ENCODE results near the gene CAMTA2. TPM values are rescaled to one million over a fixed set of nuclear protein-coding genes. Genes with fewer than 3 reads are reported as not detected.

Gene CAMTA2
- total RNA-seq, 1 experiment from 2014 or later, result 51.1 TPM

DNA sequence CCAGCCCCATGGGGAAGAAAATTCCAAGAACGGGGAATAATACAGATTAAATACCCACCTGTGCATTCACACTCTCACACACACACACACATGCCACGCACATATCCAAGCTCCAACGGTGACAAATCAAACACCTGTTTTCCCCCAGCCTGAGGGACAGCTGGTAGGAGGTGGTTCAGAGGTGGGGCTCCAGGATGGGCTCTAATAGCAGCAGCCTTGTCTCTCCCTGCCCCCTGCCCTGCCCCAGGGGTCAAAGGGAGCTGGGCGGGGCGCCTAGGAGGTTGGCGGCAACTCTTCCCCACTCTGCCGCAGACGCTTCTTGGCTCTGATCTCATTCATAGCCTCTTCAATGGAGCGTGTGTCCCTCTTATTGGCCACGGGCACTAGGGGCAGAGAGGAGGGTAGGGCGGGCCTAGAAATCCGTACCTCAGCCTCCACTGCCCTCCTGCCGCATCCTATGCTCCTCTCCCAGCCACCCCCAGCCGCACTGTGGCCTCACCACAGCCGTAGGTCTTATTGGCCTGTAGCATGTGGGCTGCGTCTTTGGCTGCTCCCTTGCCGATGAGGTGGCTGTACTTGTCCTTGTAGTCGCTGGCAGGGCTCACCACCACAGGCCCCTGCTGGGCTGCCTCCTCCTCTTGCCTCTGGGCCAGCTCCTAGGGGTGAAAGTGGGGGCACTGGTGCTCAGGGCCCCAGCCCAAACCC, 28.1 kb downstream of the CAMTA2 start:
- no peaks in the 10 kb centered on the region for H3K79me2 ChIP-seq (ENCODE audit: low read depth)
- no peak overlapping the region for H3K27ac ChIP-seq
- H3K27me3 ChIP-seq (ENCODE audit: insufficient read depth, low read depth), result no peaks in the 10 kb centered on the region
- no peaks in the 10 kb centered on the region for H4K20me1 ChIP-seq (ENCODE audit: insufficient read depth)
- DNase-seq, result no peak
- H3K4me2 ChIP-seq, result no peak overlapping the region
- no peaks in the 10 kb centered on the region for H3K4me1 ChIP-seq (replicated peaks; ENCODE audit: insufficient read depth)
- H3F3A ChIP-seq (ENCODE audit: insufficient read depth, low read depth), result peaks cover 16% of the 10 kb centered on the region; the same call in 1 of the 2 replicates
- no peaks in the 10 kb centered on the region for H3K9me3 ChIP-seq (ENCODE audit: insufficient read depth, low read depth)
- H3K9me2 ChIP-seq (ENCODE audit: insufficient read depth), result no peaks in the 10 kb centered on the region
- H3K36me3 ChIP-seq (ENCODE audit: low read depth), result no peaks in the 10 kb centered on the region
- no peak for TF ChIP-seq EZH2 (IDR thresholded peaks at IDR 0.05; ENCODE audit: low read depth)
- TF ChIP-seq, protein P1, sequence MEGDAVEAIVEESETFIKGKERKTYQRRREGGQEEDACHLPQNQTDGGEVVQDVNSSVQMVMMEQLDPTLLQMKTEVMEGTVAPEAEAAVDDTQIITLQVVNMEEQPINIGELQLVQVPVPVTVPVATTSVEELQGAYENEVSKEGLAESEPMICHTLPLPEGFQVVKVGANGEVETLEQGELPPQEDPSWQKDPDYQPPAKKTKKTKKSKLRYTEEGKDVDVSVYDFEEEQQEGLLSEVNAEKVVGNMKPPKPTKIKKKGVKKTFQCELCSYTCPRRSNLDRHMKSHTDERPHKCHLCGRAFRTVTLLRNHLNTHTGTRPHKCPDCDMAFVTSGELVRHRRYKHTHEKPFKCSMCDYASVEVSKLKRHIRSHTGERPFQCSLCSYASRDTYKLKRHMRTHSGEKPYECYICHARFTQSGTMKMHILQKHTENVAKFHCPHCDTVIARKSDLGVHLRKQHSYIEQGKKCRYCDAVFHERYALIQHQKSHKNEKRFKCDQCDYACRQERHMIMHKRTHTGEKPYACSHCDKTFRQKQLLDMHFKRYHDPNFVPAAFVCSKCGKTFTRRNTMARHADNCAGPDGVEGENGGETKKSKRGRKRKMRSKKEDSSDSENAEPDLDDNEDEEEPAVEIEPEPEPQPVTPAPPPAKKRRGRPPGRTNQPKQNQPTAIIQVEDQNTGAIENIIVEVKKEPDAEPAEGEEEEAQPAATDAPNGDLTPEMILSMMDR (conservative IDR thresholded peaks at IDR 0.05), result no peak
- intact Hi-C loops (cut with micrococcal nuclease; ENCODE audit: unreplicated experiment), result no loop called here
- ChIA-PET POLR2A (ENCODE audit: unreplicated experiment) (interaction anchor here (0.6 kb wide), 1 partner anchor 100 kb away, joined by 4 read pairs; no protein-coding TSS in a partner anchor), CTCF (no interaction called here)
- BruUV-seq (replicated peaks), result no TSS peak
- H2AFZ ChIP-seq, result no peak overlapping the region
- no peak overlapping the region for H3K4me3 ChIP-seq

GRCh38 chr17:4958102-4958501, 29.4 kb downstream of the CAMTA2 start:
- no peaks in the 10 kb centered on the region for H3K9me2 ChIP-seq (ENCODE audit: insufficient read depth)
- no peaks in the 10 kb centered on the region for H3K79me2 ChIP-seq (ENCODE audit: low read depth)
- CTCF ChIA-PET, result no interaction called here
- H3K4me2 ChIP-seq, result no peak overlapping the region
- H3F3A ChIP-seq (ENCODE audit: insufficient read depth, low read depth), result peaks cover 12% of the 10 kb centered on the region; the same call in 1 of the 2 replicates
- H3K4me1 ChIP-seq (replicated peaks; ENCODE audit: insufficient read depth), result no peaks in the 10 kb centered on the region
- intact Hi-C loops (cut with micrococcal nuclease; ENCODE audit: unreplicated experiment), result no loop called here
- TF ChIP-seq, protein P1 (conservative IDR thresholded peaks at IDR 0.05), result no peak
- TF ChIP-seq EZH2 (IDR thresholded peaks at IDR 0.05; ENCODE audit: low read depth), result no peak
- H3K27me3 ChIP-seq (ENCODE audit: insufficient read depth, low read depth), result no peaks in the 10 kb centered on the region
- POLR2A ChIA-PET (ENCODE audit: unreplicated experiment), result no interaction called here
- H3K4me3 ChIP-seq, result no peak overlapping the region
- H3K27ac ChIP-seq, result no peak overlapping the region
- DNase-seq, result peak in 1 of 2 experiments; percentile 1
- no peak overlapping the region for H2AFZ ChIP-seq
- no peaks in the 10 kb centered on the region for H3K9me3 ChIP-seq (ENCODE audit: insufficient read depth, low read depth)
- no peaks in the 10 kb centered on the region for H3K36me3 ChIP-seq (ENCODE audit: low read depth)
- no peaks in the 10 kb centered on the region for H4K20me1 ChIP-seq (ENCODE audit: insufficient read depth)
- BruUV-seq (replicated peaks), result no TSS peak

- Histone ChIP-seq H3K4me2 (no peak overlapping the region), H3K27me3 (ENCODE audit: insufficient read depth, low read depth) (no peaks in the 10 kb centered on the region), H3K4me1 (replicated peaks; ENCODE audit: insufficient read depth) (peaks cover 4% of the 10 kb centered on the region), H4K20me1 (ENCODE audit: insufficient read depth) (no peaks in the 10 kb centered on the region), H3K36me3 (ENCODE audit: low read depth) (no peaks in the 10 kb centered on the region), H3K4me3 (no peak overlapping the region), H3K9me3 (ENCODE audit: insufficient read depth, low read depth) (no peaks in the 10 kb centered on the region), H3K9me2 (ENCODE audit: insufficient read depth) (no peaks in the 10 kb centered on the region), H3K27ac (no peak overlapping the region), H2AFZ (no peak overlapping the region), H3K79me2 (ENCODE audit: low read depth) (no peaks in the 10 kb centered on the region), H3F3A (ENCODE audit: insufficient read depth, low read depth) (peaks cover 16% of the 10 kb centered on the region; the same call in 1 of the 2 replicates)
- CTCF ChIA-PET, result no interaction called here
- TF ChIP-seq, protein P1 (conservative IDR thresholded peaks at IDR 0.05), result no peak
- no peak for TF ChIP-seq EZH2 (IDR thresholded peaks at IDR 0.05; ENCODE audit: low read depth)
- POLR2A ChIA-PET (ENCODE audit: unreplicated experiment), result no interaction called here
- DNase-seq, result peak in 1 of 2 experiments; percentile 25
- intact Hi-C loops (cut with micrococcal nuclease; ENCODE audit: unreplicated experiment), result no loop called here
- no TSS peak for BruUV-seq (replicated peaks)
Measured at GRCh38 chr17:4956493-4957061, 30.9 kb downstream of the CAMTA2 start.
